Embryonic facial prominence (tissue), 1 donor: ENCODE results near the gene RPS19.

ENCODE experiments used
- DNase-seq: peaks from one replicate; pipeline ENCODE4 v3.0.0-alpha.2; 2016; ENCODE audit errors: extremely low spot score

Gene RPS19

DNA sequence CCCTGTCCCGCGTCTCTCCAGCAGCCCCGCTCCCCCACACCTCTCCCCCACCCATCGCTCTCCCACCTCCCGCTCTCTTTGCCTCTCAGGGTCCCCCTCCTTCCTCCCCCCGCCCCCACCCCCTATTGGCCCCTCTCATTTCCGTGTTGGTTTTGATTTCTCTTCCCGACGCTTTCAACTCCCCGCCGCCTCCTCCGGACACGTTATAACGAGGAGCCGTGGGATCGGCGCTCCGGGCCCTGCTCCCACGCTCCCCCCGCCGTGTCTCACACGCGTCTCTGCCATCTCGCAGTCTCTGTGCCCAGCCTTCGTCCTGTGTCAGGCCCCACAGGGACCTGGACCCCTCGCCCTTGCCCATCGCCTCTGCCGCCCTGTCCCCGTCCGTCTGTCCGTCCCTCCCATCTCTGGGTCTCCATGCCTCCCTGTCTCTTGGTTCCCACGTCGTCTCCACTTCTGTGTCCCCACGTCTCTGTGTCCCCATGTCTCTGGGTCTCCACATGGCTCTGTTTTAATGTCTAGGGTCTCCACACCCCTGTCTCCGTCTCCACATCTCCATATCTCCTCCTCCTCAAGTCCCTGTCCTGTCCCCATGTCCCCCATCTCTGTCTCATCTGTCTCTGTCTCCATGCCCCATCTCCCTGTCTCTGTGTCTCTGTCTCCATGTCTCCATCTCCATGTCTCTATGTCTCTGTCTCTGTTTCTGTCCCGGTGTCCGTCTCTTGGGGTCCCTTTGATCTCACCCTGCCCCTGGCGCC lies 55.1 kb downstream of the RPS19 start:
- no peak for DNase-seq

GRCh38 chr19:41915776-41916414 lies 55.8 kb downstream of the RPS19 start:
- no peak for DNase-seq

DNA sequence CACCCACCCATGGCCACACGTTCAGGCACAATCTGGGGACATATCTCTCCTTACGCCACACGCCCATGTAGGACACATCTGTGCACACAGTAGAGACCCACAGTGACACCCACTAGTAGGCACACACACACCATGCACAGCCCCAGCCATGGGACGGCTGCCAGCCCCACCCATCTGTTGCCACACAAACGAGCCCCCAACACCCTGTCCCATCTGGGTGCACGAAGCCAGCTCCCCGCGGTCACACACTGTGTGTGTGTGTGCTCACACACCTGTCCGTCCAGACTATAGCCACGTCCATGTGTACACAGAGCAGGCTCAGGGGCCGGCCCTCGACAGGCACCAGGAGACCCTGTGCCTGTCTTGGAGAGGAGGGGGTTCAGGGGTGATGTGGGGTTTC lies 57.6 kb downstream of the RPS19 start:
- DNase-seq, result no peak

DNA sequence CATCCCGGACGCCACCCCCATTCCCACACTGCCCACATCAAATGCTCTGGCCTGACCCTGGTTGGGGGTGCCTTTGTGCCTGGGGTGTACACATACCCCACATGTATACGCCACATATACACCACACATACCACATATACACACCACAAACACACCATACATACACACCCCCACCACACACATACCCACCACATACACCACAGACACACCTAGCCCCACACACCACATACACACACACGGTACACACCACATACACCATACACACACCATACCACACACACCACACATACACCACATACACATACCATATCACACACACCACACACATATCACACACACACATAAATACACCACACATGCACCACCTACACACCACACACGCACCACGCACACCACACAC lies 58.0 kb downstream of the RPS19 start:
- DNase-seq, result no peak

DNA sequence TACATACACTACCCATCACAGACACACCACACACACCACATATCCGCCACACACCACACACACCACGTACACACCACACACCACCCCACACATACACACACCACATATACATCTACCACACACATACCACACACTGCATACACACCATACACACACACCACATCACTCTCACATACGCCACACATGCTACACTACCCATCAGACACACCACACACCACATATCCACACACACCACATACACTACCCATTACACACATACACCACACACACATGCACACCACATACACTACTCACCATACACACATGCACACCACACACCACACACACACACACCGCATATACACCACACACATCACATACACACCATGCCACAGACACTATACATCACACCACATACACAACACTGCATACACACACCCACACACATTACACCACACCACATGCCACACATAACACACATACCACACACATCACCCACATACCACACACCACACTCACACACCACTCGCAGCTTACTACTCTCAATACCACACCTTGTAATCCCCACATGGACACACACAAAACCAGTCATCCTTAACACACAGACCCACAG lies 58.7 kb downstream of the RPS19 start:
- DNase-seq, result no peak

- no peak for DNase-seq
These were observed 60.1 kb downstream of the RPS19 start for GRCh38 chr19:41919948-41920712.

- no peak for DNase-seq
These were observed 61.0 kb downstream of the RPS19 start for GRCh38 chr19:41920882-41921576.

GRCh38 chr19:41921577-41922576 lies 61.8 kb downstream of the RPS19 start:
- DNase-seq, result no peak
